SU-DHL-6 (cell line): ENCODE results near the gene KCNH1.

ENCODE experiments used
- CTCF ChIP-seq: fragments of 200-600 bp; sonication (generic); IDR thresholded peaks from one replicate; pipeline ENCODE4 v1.5.1; 2017; ENCODE audit warnings: antibody characterized with exemption, mild to moderate bottlenecking, low read length, moderate library complexity; ENCODE audit not compliant: insufficient read depth, poor library complexity, severe bottlenecking
- EZH2phosphoT487 ChIP-seq: fragments of 200-600 bp; sonication (generic), shearing (Covaris generic); conservative IDR thresholded peaks from 2 replicates; pipeline ENCODE4 v1.6.1; 2018; ENCODE audit warnings: mild to moderate bottlenecking, antibody characterized with exemption, low read length, moderate library complexity, mixed read lengths

- TF ChIP-seq CTCF = no peak
- no peak for TF ChIP-seq EZH2phosphoT487
These were observed 124.0 kb downstream of the KCNH1 start for GRCh38 chr1:211009944-211010343.
